Measurements from ENCODE around the gene PIGM. TPM values are rescaled to one million over a fixed set of nuclear protein-coding genes. Genes with fewer than 3 reads are reported as not detected.
A peak's percentile ranks its signal among the peaks of the same experiment; 100 is the strongest.

Gene PIGM
- total and polyA plus RNA-seq, 2 of the 13 experiments (the other 11 are each of a cell fraction or from before 2014, with no cell fraction given), result 3.4 to 4.6 TPM

GRCh38 chr1:160069460-160070231 lies 37.9 kb upstream of the PIGM start, which contains the start of gene KCNJ10 (continued):
- TF ChIP-seq, protein P1, sequence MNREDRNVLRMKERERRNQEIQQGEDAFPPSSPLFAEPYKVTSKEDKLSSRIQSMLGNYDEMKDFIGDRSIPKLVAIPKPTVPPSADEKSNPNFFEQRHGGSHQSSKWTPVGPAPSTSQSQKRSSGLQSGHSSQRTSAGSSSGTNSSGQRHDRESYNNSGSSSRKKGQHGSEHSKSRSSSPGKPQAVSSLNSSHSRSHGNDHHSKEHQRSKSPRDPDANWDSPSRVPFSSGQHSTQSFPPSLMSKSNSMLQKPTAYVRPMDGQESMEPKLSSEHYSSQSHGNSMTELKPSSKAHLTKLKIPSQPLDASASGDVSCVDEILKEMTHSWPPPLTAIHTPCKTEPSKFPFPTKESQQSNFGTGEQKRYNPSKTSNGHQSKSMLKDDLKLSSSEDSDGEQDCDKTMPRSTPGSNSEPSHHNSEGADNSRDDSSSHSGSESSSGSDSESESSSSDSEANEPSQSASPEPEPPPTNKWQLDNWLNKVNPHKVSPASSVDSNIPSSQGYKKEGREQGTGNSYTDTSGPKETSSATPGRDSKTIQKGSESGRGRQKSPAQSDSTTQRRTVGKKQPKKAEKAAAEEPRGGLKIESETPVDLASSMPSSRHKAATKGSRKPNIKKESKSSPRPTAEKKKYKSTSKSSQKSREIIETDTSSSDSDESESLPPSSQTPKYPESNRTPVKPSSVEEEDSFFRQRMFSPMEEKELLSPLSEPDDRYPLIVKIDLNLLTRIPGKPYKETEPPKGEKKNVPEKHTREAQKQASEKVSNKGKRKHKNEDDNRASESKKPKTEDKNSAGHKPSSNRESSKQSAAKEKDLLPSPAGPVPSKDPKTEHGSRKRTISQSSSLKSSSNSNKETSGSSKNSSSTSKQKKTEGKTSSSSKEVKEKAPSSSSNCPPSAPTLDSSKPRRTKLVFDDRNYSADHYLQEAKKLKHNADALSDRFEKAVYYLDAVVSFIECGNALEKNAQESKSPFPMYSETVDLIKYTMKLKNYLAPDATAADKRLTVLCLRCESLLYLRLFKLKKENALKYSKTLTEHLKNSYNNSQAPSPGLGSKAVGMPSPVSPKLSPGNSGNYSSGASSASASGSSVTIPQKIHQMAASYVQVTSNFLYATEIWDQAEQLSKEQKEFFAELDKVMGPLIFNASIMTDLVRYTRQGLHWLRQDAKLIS (CRISPR knock-in tag; IDR thresholded peaks at IDR 0.05), result no peak
- TF ChIP-seq ZNF687 (CRISPR knock-in tag; IDR thresholded peaks at IDR 0.05), result peak; percentile 14

GRCh38 chr1:160068225-160068624 lies 36.4 kb upstream of the PIGM start:
- peak overlapping the region in 1 of 3 experiments; percentile 24; a peak in 2 of 6 replicates for H3K4me3 ChIP-seq (replicated peaks in 1 of 3; ENCODE audit: insufficient read depth in 1 of 3, low read depth in 2 of 3, low read length in 3 of 3)
- ChIA-PET CTCF (ENCODE audit: low intra/inter-chr PET ratio, low total read pairs) (no interaction called here), POLR2A (interaction anchor here (0.7 to 3.4 kb wide), 3 partner anchors 15 to 30 kb away, joined by 3 to 25 read pairs (median 10); partner anchors contain the start of gene IGSF8)
- ATAC-seq (no peak), DNase-seq (ENCODE audit: low spot score) (no peak), FAIRE-seq (no peak)
- WGBS (ENCODE audit: low lambda C conversion rate), result 79% methylated on average over 5 of the region's 5 CpGs
- H3K9me3 ChIP-seq (ENCODE audit: low read length), result no peaks in the 10 kb centered on the region
- H3K4me1 ChIP-seq (ENCODE audit: insufficient read depth, low read length), result peaks cover 84% of the 10 kb centered on the region
- no peak overlapping the region for H3K27ac ChIP-seq (ENCODE audit: extremely low read length, insufficient read depth, low read length)
- in situ Hi-C loops (cut with HindIII; ENCODE audit: extremely low pct_ligation_motif_present, low pct_unique_long_range_greater_than_20kb) (no loop called here), intact Hi-C loops (cut with micrococcal nuclease; ENCODE audit: unreplicated experiment) (no loop called here)
- no peaks in the 10 kb centered on the region; a peak in 1 of 5 replicates for H3K27me3 ChIP-seq (ENCODE audit: control insufficient read depth in 1 of 2, insufficient read depth in 2 of 2, low read length in 2 of 2)
- no peak overlapping the region for H2AFZ ChIP-seq (ENCODE audit: low read length)
- H3K36me3 ChIP-seq (replicated peaks in 1 of 2; ENCODE audit: control insufficient read depth in 1 of 2, insufficient read depth in 2 of 2, low read length in 2 of 2), result no peaks in the 10 kb centered on the region; a peak in 1 of 5 replicates
- TF ChIP-seq HNRNPL (IDR thresholded peaks at IDR 0.05; ENCODE audit: low read depth, low read length), result 0 out of 2 replicates have a peak, but pooled peaks have one; percentile 28
- TF ChIP-seq ZNF260 (CRISPR knock-in tag; IDR thresholded peaks at IDR 0.05; ENCODE audit: borderline replicate concordance, low read depth), result no peak
- TF ChIP-seq KDM5B (CRISPR knock-in tag; IDR thresholded peaks at IDR 0.05; ENCODE audit: borderline replicate concordance), result no peak
- peak overlapping the region; percentile 92 for H3K4me2 ChIP-seq (ENCODE audit: low read depth, low read length)
- no TSS peak for BruUV-seq (replicated peaks)
- no peaks in the 10 kb centered on the region for H4K20me1 ChIP-seq (ENCODE audit: insufficient read depth, low read length)
- H3K9ac ChIP-seq (ENCODE audit: insufficient read depth, low read depth, low read length), result no peak overlapping the region
- H3K79me2 ChIP-seq (ENCODE audit: insufficient read depth, low read length), result peaks cover 3% of the 10 kb centered on the region
